ENCODE measurements around the gene GRID2.

The GRID2 gene

DNA sequence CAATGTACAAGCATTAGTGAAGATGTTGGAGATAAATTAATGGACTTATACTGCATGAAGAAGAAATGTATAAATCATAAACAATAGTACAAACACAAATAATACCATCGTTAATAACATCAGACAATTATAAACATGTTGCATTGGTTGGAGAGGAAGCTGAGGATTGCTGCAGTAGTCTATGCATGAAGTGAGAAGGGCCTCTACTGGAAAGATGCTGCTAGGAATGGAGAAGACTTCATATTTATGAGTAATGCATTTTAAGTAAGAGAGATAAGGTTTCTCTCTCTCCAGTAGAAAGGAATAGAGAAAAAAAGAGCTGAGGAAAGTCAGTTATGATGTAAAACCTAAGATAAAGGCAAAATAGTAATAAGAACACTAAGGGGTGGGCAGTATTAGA, 247.8 kb downstream of the GRID2 start:
- TF ChIP-seq, protein P1, sequence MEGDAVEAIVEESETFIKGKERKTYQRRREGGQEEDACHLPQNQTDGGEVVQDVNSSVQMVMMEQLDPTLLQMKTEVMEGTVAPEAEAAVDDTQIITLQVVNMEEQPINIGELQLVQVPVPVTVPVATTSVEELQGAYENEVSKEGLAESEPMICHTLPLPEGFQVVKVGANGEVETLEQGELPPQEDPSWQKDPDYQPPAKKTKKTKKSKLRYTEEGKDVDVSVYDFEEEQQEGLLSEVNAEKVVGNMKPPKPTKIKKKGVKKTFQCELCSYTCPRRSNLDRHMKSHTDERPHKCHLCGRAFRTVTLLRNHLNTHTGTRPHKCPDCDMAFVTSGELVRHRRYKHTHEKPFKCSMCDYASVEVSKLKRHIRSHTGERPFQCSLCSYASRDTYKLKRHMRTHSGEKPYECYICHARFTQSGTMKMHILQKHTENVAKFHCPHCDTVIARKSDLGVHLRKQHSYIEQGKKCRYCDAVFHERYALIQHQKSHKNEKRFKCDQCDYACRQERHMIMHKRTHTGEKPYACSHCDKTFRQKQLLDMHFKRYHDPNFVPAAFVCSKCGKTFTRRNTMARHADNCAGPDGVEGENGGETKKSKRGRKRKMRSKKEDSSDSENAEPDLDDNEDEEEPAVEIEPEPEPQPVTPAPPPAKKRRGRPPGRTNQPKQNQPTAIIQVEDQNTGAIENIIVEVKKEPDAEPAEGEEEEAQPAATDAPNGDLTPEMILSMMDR (IDR thresholded peaks at IDR 0.05; ENCODE audit: low read depth, low read length, missing control alignments), result no peak
- no peak for DNase-seq (ENCODE audit: low read depth)

DNA sequence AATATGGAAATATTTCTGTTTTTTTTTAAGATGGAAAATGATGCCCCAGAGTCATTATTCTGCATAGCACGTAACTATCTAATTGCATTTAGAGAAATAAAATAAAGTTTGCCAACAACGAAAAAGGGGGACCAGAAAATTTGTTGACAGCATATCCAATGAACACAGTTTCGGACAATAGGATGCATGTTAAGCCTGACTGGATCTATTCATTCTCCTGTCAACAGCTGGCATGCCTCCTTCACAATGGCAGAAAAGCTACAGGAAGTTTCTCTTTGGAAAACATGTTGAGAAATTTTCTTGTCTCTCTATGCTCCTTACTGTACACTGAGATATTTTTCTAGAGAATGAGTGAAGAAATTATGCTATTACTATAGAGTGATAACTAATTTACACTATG, 262.5 kb downstream of the GRID2 start:
- no peak overlapping the region for H3K4me3 ChIP-seq (ENCODE audit: low read depth, low read length)
- DNase-seq (ENCODE audit: low read depth), result no peak
- TF ChIP-seq, protein P1 (IDR thresholded peaks at IDR 0.05; ENCODE audit: low read depth, low read length, missing control alignments), result no peak

More for the DNA sequence above, 247.8 kb downstream of the GRID2 start:
- H3K4me3 ChIP-seq (ENCODE audit: low read depth, low read length), result no peak overlapping the region

DNA sequence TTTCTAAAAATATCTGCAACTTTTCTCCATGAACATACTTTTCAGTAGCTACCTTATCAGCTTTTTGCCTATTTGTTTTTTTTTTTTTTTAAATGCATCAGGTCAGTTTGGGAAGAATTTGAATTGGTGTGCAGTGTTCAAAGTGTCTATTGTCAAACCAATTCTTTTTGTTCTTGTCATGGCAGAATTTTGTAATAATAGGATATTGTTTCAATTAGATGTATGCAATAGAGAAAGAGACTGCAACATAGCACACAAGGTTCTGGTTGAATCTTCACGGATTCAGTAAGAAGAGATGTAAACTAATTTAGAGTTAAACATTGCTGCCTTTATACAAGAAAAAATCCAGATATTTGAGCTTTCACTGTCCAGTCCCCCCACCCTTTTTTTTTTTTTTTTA, 277.1 kb downstream of the GRID2 start:
- no peak for DNase-seq (ENCODE audit: low read depth)
- H3K4me3 ChIP-seq (ENCODE audit: low read depth, low read length), result no peak overlapping the region

DNA sequence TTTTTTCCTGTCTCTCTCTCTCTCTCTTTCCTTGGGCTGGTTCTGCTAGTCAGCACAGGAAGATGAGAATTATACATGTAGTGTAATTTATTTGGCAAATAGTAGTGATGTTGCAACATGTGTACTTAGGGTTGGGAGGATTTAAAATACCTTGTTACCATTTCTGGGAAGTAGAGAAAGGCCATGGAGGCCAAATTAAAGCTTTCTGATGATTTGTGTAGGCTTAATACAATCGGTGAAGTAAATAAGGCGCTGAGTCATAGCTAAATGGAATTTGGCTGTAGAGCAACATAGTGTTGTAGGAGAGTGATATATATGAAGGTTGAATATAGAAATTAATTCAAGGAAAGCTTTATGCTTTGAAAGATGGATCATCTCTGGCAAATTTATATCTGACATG, 295.3 kb downstream of the GRID2 start:
- H3K4me3 ChIP-seq (ENCODE audit: low read depth, low read length), result no peak overlapping the region
- no peak for DNase-seq (ENCODE audit: low read depth)
- TF ChIP-seq, protein P1 (IDR thresholded peaks at IDR 0.05; ENCODE audit: low read depth, low read length, missing control alignments), result no peak

More for the DNA sequence above, 277.1 kb downstream of the GRID2 start:
- TF ChIP-seq, protein P1 (IDR thresholded peaks at IDR 0.05; ENCODE audit: low read depth, low read length, missing control alignments), result no peak

DNA sequence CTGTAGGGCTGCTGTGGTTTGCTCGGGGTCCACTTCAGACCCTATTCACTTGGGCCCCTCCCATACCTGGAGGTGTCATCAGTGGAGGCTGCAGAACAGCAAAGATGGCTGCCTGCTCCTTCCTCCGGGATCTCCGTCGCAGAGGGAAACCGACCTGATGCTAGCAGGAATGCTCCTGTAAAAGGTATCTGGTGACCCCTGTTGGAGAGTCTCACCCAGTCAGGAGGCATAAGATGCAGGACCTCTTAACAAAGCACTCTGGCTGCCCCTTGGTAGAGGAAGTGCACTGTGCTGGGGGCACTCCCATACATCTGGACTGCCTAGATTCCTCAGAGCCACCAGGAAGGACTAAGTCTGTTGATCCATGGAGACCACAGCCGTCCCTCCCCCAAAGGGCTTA, 296.9 kb downstream of the GRID2 start:
- no peak overlapping the region for H3K4me3 ChIP-seq (ENCODE audit: low read depth, low read length)
- TF ChIP-seq, protein P1 (IDR thresholded peaks at IDR 0.05; ENCODE audit: low read depth, low read length, missing control alignments), result no peak
- no peak for DNase-seq (ENCODE audit: low read depth)

DNA sequence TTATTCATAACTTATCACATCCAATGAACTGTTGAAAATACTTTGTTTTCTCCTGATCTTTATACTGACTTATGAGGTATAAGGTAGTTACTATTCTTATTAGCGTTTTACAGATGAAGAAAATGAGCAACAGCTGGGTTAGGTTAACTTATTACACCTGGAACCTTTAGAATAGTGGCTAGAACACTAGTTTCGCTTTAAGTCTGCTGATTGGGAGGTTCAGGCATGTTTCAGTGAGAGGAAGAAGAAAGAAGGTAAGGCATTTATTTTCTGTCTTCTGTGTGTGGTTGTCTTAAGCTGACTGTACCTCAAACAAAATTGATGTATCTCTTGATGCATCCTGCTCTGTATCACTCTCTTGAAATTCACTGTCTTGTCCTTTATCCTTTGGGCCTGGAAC, 302.5 kb downstream of the GRID2 start:
- no peak for DNase-seq (ENCODE audit: low read depth)
- no peak overlapping the region for H3K4me3 ChIP-seq (ENCODE audit: low read depth, low read length)
- TF ChIP-seq, protein P1 (IDR thresholded peaks at IDR 0.05; ENCODE audit: low read depth, low read length, missing control alignments), result no peak

DNA sequence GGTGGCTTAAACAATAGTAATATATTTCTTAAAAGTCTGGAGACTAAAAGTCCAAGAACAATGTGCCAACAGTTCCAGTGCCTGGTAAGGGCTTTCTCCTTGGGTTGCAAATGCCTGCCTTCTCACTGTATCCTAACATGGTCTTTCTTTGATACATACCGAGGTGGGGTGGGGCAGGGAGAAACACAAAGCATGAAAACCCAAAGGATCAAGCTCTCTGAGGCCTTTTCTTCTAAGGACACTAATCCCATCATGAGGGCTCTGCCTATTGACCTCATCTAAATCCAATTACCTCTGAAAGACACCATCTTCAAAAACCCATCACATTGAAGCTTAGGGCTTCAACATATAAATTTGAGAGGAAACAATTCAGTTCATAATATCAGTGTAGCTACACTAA, 311.3 kb downstream of the GRID2 start:
- H3K4me3 ChIP-seq (ENCODE audit: low read depth, low read length), result no peak overlapping the region
- TF ChIP-seq, protein P1 (IDR thresholded peaks at IDR 0.05; ENCODE audit: low read depth, low read length, missing control alignments), result no peak
- DNase-seq (ENCODE audit: low read depth), result no peak

Measured in GM12864 (cell line).